ENCODE data around the gene PJA2. TPM values are rescaled to one million over a fixed set of nuclear protein-coding genes. Genes with fewer than 3 reads are reported as not detected.

The PJA2 gene
- total and polyA plus RNA-seq, 2 of the 8 experiments (the other 6 are each of a cell fraction or from before 2014, with no cell fraction given) = 15.3 to 47.7 TPM

- TF ChIP-seq CBX5 (IDR thresholded peaks at IDR 0.05; ENCODE audit: low read depth, low read length) (no peak), MAFK (IDR thresholded peaks at IDR 0.05; ENCODE audit: low read depth, low read length) (no peak), TEAD4 (IDR thresholded peaks at IDR 0.05; ENCODE audit: low read depth, low read length) (no peak)
Observed at GRCh38 chr5:109350537-109351270, 59.1 kb downstream of the PJA2 start (continued).

All from H1 (cell line).